ENCODE measurements around the gene KCNQ5.
A peak's percentile ranks its signal among the peaks of the same experiment; 100 is the strongest.

KCNQ5 gene

GRCh38 chr6:72810571-72811280 is 188.9 kb downstream of the KCNQ5 start:
- no peak for DNase-seq

- DNase-seq = no peak
Observed at GRCh38 chr6:72811971-72812421, 190.1 kb downstream of the KCNQ5 start.

GRCh38 chr6:72813807-72814596 is 192.1 kb downstream of the KCNQ5 start:
- peak; percentile 3 for DNase-seq

- DNase-seq = no peak
Observed at GRCh38 chr6:72816022-72816421, 194.2 kb downstream of the KCNQ5 start.

- DNase-seq = no peak
Observed at GRCh38 chr6:72817208-72817607, 195.3 kb downstream of the KCNQ5 start.

GRCh38 chr6:72819609-72820008 is 197.7 kb downstream of the KCNQ5 start:
- DNase-seq = no peak

- no peak for DNase-seq
Observed at GRCh38 chr6:72820153-72820552, 198.3 kb downstream of the KCNQ5 start.

GRCh38 chr6:72820906-72821305 is 199.0 kb downstream of the KCNQ5 start:
- no peak for DNase-seq

GRCh38 chr6:72822023-72822422 is 200.2 kb downstream of the KCNQ5 start:
- no peak for DNase-seq

GRCh38 chr6:72822691-72823090 is 200.8 kb downstream of the KCNQ5 start:
- DNase-seq = no peak

GRCh38 chr6:72824833-72825232 is 203.0 kb downstream of the KCNQ5 start:
- DNase-seq = peak; percentile 30

GRCh38 chr6:72825315-72825911 is 203.5 kb downstream of the KCNQ5 start:
- peak; percentile 19 for DNase-seq

- peak; percentile 13 for DNase-seq
Observed at GRCh38 chr6:72826037-72826436, 204.2 kb downstream of the KCNQ5 start.

- DNase-seq = no peak
Observed at GRCh38 chr6:72826744-72827438, 205.0 kb downstream of the KCNQ5 start.

GRCh38 chr6:72828904-72829303 is 207.0 kb downstream of the KCNQ5 start:
- DNase-seq = no peak

- no peak for DNase-seq
Observed at GRCh38 chr6:72832271-72832670, 210.4 kb downstream of the KCNQ5 start.

- no peak for DNase-seq
Observed at GRCh38 chr6:72835749-72836148, 213.9 kb downstream of the KCNQ5 start.

- no peak for DNase-seq
Observed at GRCh38 chr6:72836971-72837370, 215.1 kb downstream of the KCNQ5 start.

GRCh38 chr6:72841195-72841594 is 219.3 kb downstream of the KCNQ5 start:
- no peak for DNase-seq

- no peak for DNase-seq
Observed at GRCh38 chr6:72842140-72842539, 220.3 kb downstream of the KCNQ5 start.

GRCh38 chr6:72844614-72845013 is 222.8 kb downstream of the KCNQ5 start:
- no peak for DNase-seq

GRCh38 chr6:72849346-72849745 is 227.5 kb downstream of the KCNQ5 start:
- no peak for DNase-seq

- DNase-seq = no peak
Observed at GRCh38 chr6:72850040-72850439, 228.2 kb downstream of the KCNQ5 start.
